HUES6 (cell line): ENCODE data around the gene PADI3.
"Not testable (repeated sequence)": the region's sequence is repeated elsewhere in the genome, so short reads cannot be mapped to it uniquely, and the experiment has no call there.

ENCODE experiments used
- H3K27ac ChIP-seq: 2 replicates; pipeline ENCODE4 v1.7.0; 2013; ENCODE audit warnings: low read depth, mild to moderate bottlenecking, low read length, inconsistent platforms
- H3K27me3 ChIP-seq: 2 replicates; pipeline ENCODE4 v1.6.1; 2013; ENCODE audit warnings: low read length; ENCODE audit not compliant: control insufficient read depth, insufficient read depth
- H3K36me3 ChIP-seq: 2 replicates; pipeline ENCODE4 v1.6.1; 2013; ENCODE audit warnings: low read length; ENCODE audit not compliant: control insufficient read depth, insufficient read depth
- H3K4me1 ChIP-seq: 2 replicates; pipeline ENCODE4 v1.6.1; 2013; ENCODE audit warnings: low read length; ENCODE audit not compliant: control insufficient read depth, insufficient read depth
- H3K4me3 ChIP-seq: 2 replicates; pipeline ENCODE4 v1.5.1; 2013; ENCODE audit warnings: low read depth, low read length
- H3K9ac ChIP-seq: one replicate; pipeline ENCODE4 v1.6.1; 2013; ENCODE audit warnings: mild to moderate bottlenecking, low read length
- H3K9me3 ChIP-seq: 2 replicates; pipeline ENCODE4 v1.6.1; 2013; ENCODE audit warnings: low read depth, low read length; ENCODE audit not compliant: control insufficient read depth, insufficient read depth

PADI3 gene

GRCh38 chr1:17315542-17316130, 66.7 kb downstream of the PADI3 start:
- Histone ChIP-seq H3K4me1 (peaks cover 20% of the 10 kb centered on the region; the same call in 1 of the 2 replicates), H3K27ac (no peak overlapping the region), H3K4me3 (no peak overlapping the region), H3K9me3 (peaks cover 3% of the 10 kb centered on the region; the same call in 1 of the 2 replicates), H3K36me3 (no peaks in the 10 kb centered on the region), H3K9ac (no peak overlapping the region), H3K27me3 (no peaks in the 10 kb centered on the region)

- H3K27me3 ChIP-seq, result no peaks in the 10 kb centered on the region
- no peak overlapping the region for H3K4me3 ChIP-seq
- peaks cover 3% of the 10 kb centered on the region; the same call in 1 of the 2 replicates for H3K9me3 ChIP-seq
- no peaks in the 10 kb centered on the region for H3K36me3 ChIP-seq
- H3K4me1 ChIP-seq, result peaks cover 24% of the 10 kb centered on the region; the same call in 1 of the 2 replicates
- no peak overlapping the region for H3K27ac ChIP-seq
- H3K9ac ChIP-seq, result no peak overlapping the region
Observed at GRCh38 chr1:17316704-17317103, 67.8 kb downstream of the PADI3 start.

GRCh38 chr1:17318262-17318661, 69.4 kb downstream of the PADI3 start:
- Histone ChIP-seq H3K27me3 (no peaks in the 10 kb centered on the region), H3K9ac (no peak overlapping the region), H3K36me3 (no peaks in the 10 kb centered on the region), H3K27ac (no peak overlapping the region), H3K9me3 (peaks cover 3% of the 10 kb centered on the region; the same call in 1 of the 2 replicates), H3K4me1 (peaks cover 25% of the 10 kb centered on the region; the same call in 1 of the 2 replicates), H3K4me3 (no peak overlapping the region)

- peaks cover 7% of the 10 kb centered on the region for H3K9me3 ChIP-seq
- no peaks in the 10 kb centered on the region for H3K27me3 ChIP-seq
- H3K4me1 ChIP-seq, result peaks cover 21% of the 10 kb centered on the region; the same call in 1 of the 2 replicates
- no peak overlapping the region for H3K4me3 ChIP-seq
- H3K36me3 ChIP-seq, result no peaks in the 10 kb centered on the region
- no peak overlapping the region for H3K27ac ChIP-seq
- H3K9ac ChIP-seq, result no peak overlapping the region
Observed at GRCh38 chr1:17319561-17320350, 70.9 kb downstream of the PADI3 start.

- not testable (repeated sequence) for H3K36me3 ChIP-seq, H3K27me3 ChIP-seq, H3K9me3 ChIP-seq, H3K4me3 ChIP-seq, H3K9ac ChIP-seq, H3K4me1 ChIP-seq, H3K27ac ChIP-seq
Observed at GRCh38 chr1:17321857-17322390, 73.0 kb downstream of the PADI3 start.

- H3K36me3 ChIP-seq, result no peaks in the 10 kb centered on the region
- H3K9me3 ChIP-seq, result peaks cover 11% of the 10 kb centered on the region
- no peaks in the 10 kb centered on the region for H3K27me3 ChIP-seq
- H3K9ac ChIP-seq, result no peak overlapping the region
- no peaks in the 10 kb centered on the region for H3K4me1 ChIP-seq
- H3K27ac ChIP-seq, result no peak overlapping the region
- H3K4me3 ChIP-seq, result no peak overlapping the region
Observed at GRCh38 chr1:17328855-17329254, 80.0 kb downstream of the PADI3 start.

GRCh38 chr1:17329610-17330009, 80.7 kb downstream of the PADI3 start:
- no peak overlapping the region for H3K27ac ChIP-seq
- no peaks in the 10 kb centered on the region for H3K4me1 ChIP-seq
- no peak overlapping the region for H3K9ac ChIP-seq
- no peak overlapping the region for H3K4me3 ChIP-seq
- H3K9me3 ChIP-seq, result peaks cover 8% of the 10 kb centered on the region
- no peaks in the 10 kb centered on the region for H3K27me3 ChIP-seq
- H3K36me3 ChIP-seq, result no peaks in the 10 kb centered on the region

- H3K4me1 ChIP-seq, result no peaks in the 10 kb centered on the region
- no peak overlapping the region for H3K9ac ChIP-seq
- H3K27ac ChIP-seq, result no peak overlapping the region
- no peak overlapping the region for H3K4me3 ChIP-seq
- no peaks in the 10 kb centered on the region; the same call in 1 of the 2 replicates for H3K27me3 ChIP-seq
- H3K9me3 ChIP-seq, result 0 out of 2 replicates have a peak, but pooled peaks cover 4% of the 10 kb centered on the region
- H3K36me3 ChIP-seq, result no peaks in the 10 kb centered on the region
Observed at GRCh38 chr1:17330856-17331255, 82.0 kb downstream of the PADI3 start.

GRCh38 chr1:17333081-17333480, 84.2 kb downstream of the PADI3 start:
- H3K27me3 ChIP-seq, result no peaks in the 10 kb centered on the region; the same call in 1 of the 2 replicates
- H3K9me3 ChIP-seq, result 0 out of 2 replicates have a peak, but pooled peaks cover 4% of the 10 kb centered on the region

More at GRCh38 chr1:17333081-17333480, 84.2 kb downstream of the PADI3 start:
- Histone ChIP-seq H3K4me3 (no peak overlapping the region), H3K9ac (no peak overlapping the region), H3K27ac (no peak overlapping the region), H3K36me3 (no peaks in the 10 kb centered on the region), H3K4me1 (no peaks in the 10 kb centered on the region)
